Adipose tissue (tissue), 3 donors: Measurements from ENCODE around the gene COL17A1. TPM values are rescaled to one million over a fixed set of nuclear protein-coding genes. Genes with fewer than 3 reads are reported as not detected.

Experiments used
- H3K27ac ChIP-seq: one replicate; pipeline ENCODE4 v1.5.1; 2013; ENCODE audit warnings: low read depth, low read length
- WGBS, 3 donors: extraction: QIAGEN DNeasy Blood & Tissue Kit; methylation state at CpG; one replicate each; pipeline ENCODE4 v1.1.7; 2013; 5-methylcytosine and 5-hydroxymethylcytosine counted together
- polyA plus RNA-seq, 3 donors: library from polyadenylated mRNA; stranded (reverse); fragments of 200-250 nt; gene quantifications; one replicate each; pipeline ENCODE4 v1.2.3, GENCODE V29; 2013
- donor health status: healthy with polysubstance abuse.
- donor health status: Bipolar disorder and iron deficiency.
- donor health status: healthy.

COL17A1 gene
- polyA plus RNA-seq, 3 donors, result 0.12 to 1.0 (median 0.45) TPM

- WGBS, 3 donors, result 57 to 95% (median 87%) methylated on average over 1 of the region's 1 CpG
- H3K27ac ChIP-seq, result no peak overlapping the region
These were observed 19.9 kb downstream of the COL17A1 start for GRCh38 chr10:104065748-104066147.

- 93 to 96% (median 93%) methylated on average over 6 of the region's 6 CpGs for WGBS, 3 donors
- H3K27ac ChIP-seq, result no peak overlapping the region
These were observed 24.5 kb downstream of the COL17A1 start for GRCh38 chr10:104061196-104061595.

GRCh38 chr10:104059364-104059763 lies 26.3 kb downstream of the COL17A1 start:
- no peak overlapping the region for H3K27ac ChIP-seq
- WGBS, 3 donors, result 61 to 83% (median 76%) methylated on average over 4 of the region's 4 CpGs

- H3K27ac ChIP-seq, result no peak overlapping the region
- 64 to 80% (median 76%) methylated on average over 6 of the region's 6 CpGs for WGBS, 3 donors
These were observed 28.0 kb downstream of the COL17A1 start for GRCh38 chr10:104057717-104058116.

- no peak overlapping the region for H3K27ac ChIP-seq
- WGBS, 3 donors, result 85 to 86% (median 86%) methylated on average over 14 of the region's 14 CpGs
These were observed 28.9 kb downstream of the COL17A1 start for GRCh38 chr10:104056619-104057273.

- WGBS, 3 donors, result 70 to 75% (median 72%) methylated on average over 8 of the region's 8 CpGs
- no peak overlapping the region for H3K27ac ChIP-seq
These were observed 31.2 kb downstream of the COL17A1 start for GRCh38 chr10:104054430-104054829.

GRCh38 chr10:104053201-104053600 lies 32.5 kb downstream of the COL17A1 start:
- no peak overlapping the region for H3K27ac ChIP-seq
- WGBS, 3 donors, result 92 to 94% (median 93%) methylated on average over 4 of the region's 4 CpGs

- H3K27ac ChIP-seq, result no peak overlapping the region
- WGBS, 3 donors, result 62 to 88% (median 83%) methylated on average over 2 of the region's 2 CpGs
These were observed 33.2 kb downstream of the COL17A1 start for GRCh38 chr10:104052431-104052830.

- no peak overlapping the region for H3K27ac ChIP-seq
- WGBS, 3 donors, result 40 to 58% (median 53%) methylated on average over 8 of the region's 8 CpGs
These were observed 36.0 kb downstream of the COL17A1 start for GRCh38 chr10:104049504-104050250.

GRCh38 chr10:104046651-104047050 lies 39.0 kb downstream of the COL17A1 start:
- H3K27ac ChIP-seq, result no peak overlapping the region
- WGBS, 3 donors, result 86 to 93% (median 92%) methylated on average over 6 of the region's 6 CpGs

GRCh38 chr10:104045151-104046089 lies 40.3 kb downstream of the COL17A1 start:
- WGBS, 3 donors, result 75 to 86% (median 85%) methylated on average over 9 of the region's 9 CpGs
- H3K27ac ChIP-seq, result no peak overlapping the region

GRCh38 chr10:104043854-104044253 lies 41.8 kb downstream of the COL17A1 start:
- no peak overlapping the region for H3K27ac ChIP-seq
- WGBS, 3 donors, result 66 to 78% (median 78%) methylated on average over 4 of the region's 4 CpGs

GRCh38 chr10:104043185-104043830 lies 42.4 kb downstream of the COL17A1 start:
- 77 to 89% (median 81%) methylated on average over 8 of the region's 8 CpGs for WGBS, 3 donors
- no peak overlapping the region for H3K27ac ChIP-seq

- 77 to 90% (median 79%) methylated on average over 13 to 14 of the region's 14 CpGs for WGBS, 3 donors
- no peak overlapping the region for H3K27ac ChIP-seq
These were observed 43.7 kb downstream of the COL17A1 start for GRCh38 chr10:104041891-104042535.

GRCh38 chr10:104040862-104041789 lies 44.6 kb downstream of the COL17A1 start:
- 77 to 86% (median 82%) methylated on average over 9 of the region's 9 CpGs for WGBS, 3 donors
- H3K27ac ChIP-seq, result no peak overlapping the region

GRCh38 chr10:104040382-104040781 lies 45.3 kb downstream of the COL17A1 start:
- WGBS, 3 donors, result 70 to 81% (median 77%) methylated on average over 6 of the region's 6 CpGs
- no peak overlapping the region for H3K27ac ChIP-seq
